H9 (cell line): ENCODE results near the gene MAPK7. TPM values are rescaled to one million over a fixed set of nuclear protein-coding genes. Genes with fewer than 3 reads are reported as not detected.

Experiments used
- DNase-seq: peaks from one replicate; pipeline ENCODE4 v3.0.0-alpha.2; 2017
- H2AFZ ChIP-seq: one replicate; pipeline ENCODE4 v1.6.1; 2013; ENCODE audit warnings: mild to moderate bottlenecking, low read length, control low read depth, moderate library complexity
- H2AK5ac ChIP-seq: 2 replicates; pipeline ENCODE4 v1.6.1; 2013; ENCODE audit warnings: low read length, control low read depth, mixed read lengths; ENCODE audit not compliant: insufficient read length
- H2BK120ac ChIP-seq: one replicate; pipeline ENCODE4 v1.6.1; 2013; ENCODE audit warnings: low read depth, mild to moderate bottlenecking, low read length, control low read depth, inconsistent platforms; ENCODE audit not compliant: poor library complexity, severe bottlenecking
- H2BK12ac ChIP-seq: 2 replicates; pipeline ENCODE4 v1.6.1; 2013; ENCODE audit warnings: low read length, control low read depth, mixed read lengths, low read depth; ENCODE audit not compliant: insufficient read length
- H2BK15ac ChIP-seq: 2 replicates; pipeline ENCODE4 v1.6.1; 2013; ENCODE audit warnings: low read depth, low read length, control low read depth
- H2BK20ac ChIP-seq: one replicate; pipeline ENCODE4 v1.6.1; 2013; ENCODE audit warnings: low read depth, mild to moderate bottlenecking, low read length, control low read depth, inconsistent platforms; ENCODE audit not compliant: poor library complexity, severe bottlenecking
- H2BK5ac ChIP-seq: 2 replicates; pipeline ENCODE4 v1.6.1; 2013; ENCODE audit warnings: low read length, control low read depth, mixed read lengths; ENCODE audit not compliant: insufficient read length
- H3K14ac ChIP-seq: 2 replicates; pipeline ENCODE4 v1.6.1; 2013; ENCODE audit warnings: low read length, control low read depth; ENCODE audit not compliant: insufficient read depth
- H3K18ac ChIP-seq: 2 replicates; pipeline ENCODE4 v1.6.1; 2013; ENCODE audit warnings: low read depth, mild to moderate bottlenecking, mixed read lengths, low read length, control low read depth; ENCODE audit not compliant: insufficient read length
- H3K23ac ChIP-seq: 2 replicates; pipeline ENCODE4 v1.6.1; 2013; ENCODE audit warnings: low read length, control low read depth, mixed read lengths, low read depth; ENCODE audit not compliant: insufficient read length
- H3K23me2 ChIP-seq: 2 replicates; pipeline ENCODE4 v1.6.1; 2013; ENCODE audit warnings: low read depth, mild to moderate bottlenecking, mixed read lengths, low read length, control low read depth; ENCODE audit not compliant: insufficient read length, poor library complexity, severe bottlenecking
- H3K27ac ChIP-seq: 2 replicates; pipeline ENCODE4 v1.5.1; 2013; ENCODE audit warnings: low read length, control low read depth, mixed read lengths, low read depth; ENCODE audit not compliant: insufficient read length
- H3K27me3 ChIP-seq: 2 replicates; pipeline ENCODE4 v1.6.1; 2013; ENCODE audit warnings: low read length, control low read depth, inconsistent platforms; ENCODE audit not compliant: insufficient read depth
- H3K4ac ChIP-seq: 2 replicates; pipeline ENCODE4 v1.6.1; 2013; ENCODE audit warnings: low read depth, mild to moderate bottlenecking, control low read depth, inconsistent platforms, low read length, moderate library complexity
- H3K4me1 ChIP-seq: 2 replicates; pipeline ENCODE4 v1.6.1; 2013; ENCODE audit warnings: low read length, control low read depth, inconsistent platforms; ENCODE audit not compliant: insufficient read depth
- H3K4me2 ChIP-seq: 2 replicates; pipeline ENCODE4 v1.6.1; 2013; ENCODE audit warnings: low read length, control low read depth, mixed read lengths; ENCODE audit not compliant: insufficient read length, insufficient read depth
- H3K56ac ChIP-seq: 2 replicates; pipeline ENCODE4 v1.6.1; 2013; ENCODE audit warnings: low read depth, mild to moderate bottlenecking, mixed read lengths, low read length, control low read depth; ENCODE audit not compliant: insufficient read length
- H3K79me1 ChIP-seq: 2 replicates; pipeline ENCODE4 v1.6.1; 2013; ENCODE audit warnings: low read depth, mild to moderate bottlenecking, moderate library complexity, low read length, control low read depth, inconsistent platforms; ENCODE audit not compliant: insufficient read depth, poor library complexity, severe bottlenecking
- H3K79me2 ChIP-seq: 2 replicates; pipeline ENCODE4 v1.6.1; 2013; ENCODE audit warnings: low read length, control low read depth, inconsistent platforms; ENCODE audit not compliant: insufficient read depth
- H3K9ac ChIP-seq: 2 replicates; pipeline ENCODE4 v1.6.1; 2013; ENCODE audit warnings: low read length, control low read depth, mixed read lengths; ENCODE audit not compliant: insufficient read length; ENCODE audit errors: extremely low read depth
- H3K9me3 ChIP-seq: one replicate; pipeline ENCODE4 v1.6.1; 2013; ENCODE audit warnings: low read depth, low read length, inconsistent platforms; ENCODE audit not compliant: control insufficient read depth
- H3T11ph ChIP-seq: one replicate; pipeline ENCODE4 v1.6.1; 2013; ENCODE audit warnings: mild to moderate bottlenecking, low read length, control low read depth, inconsistent platforms
- H4K20me1 ChIP-seq: one replicate; pipeline ENCODE4 v1.6.1; 2013; ENCODE audit not compliant: control insufficient read depth, insufficient read length, insufficient read depth
- H4K5ac ChIP-seq: 2 replicates; pipeline ENCODE4 v1.6.1; 2013; ENCODE audit warnings: low read depth, mild to moderate bottlenecking, mixed read lengths, low read length, control low read depth; ENCODE audit not compliant: insufficient read length
- H4K8ac ChIP-seq: replicated peaks from 2 replicates; pipeline ENCODE4 v1.6.1; 2013; ENCODE audit warnings: low read length, control low read depth, mixed read lengths, low read depth; ENCODE audit not compliant: insufficient read length
- H4K91ac ChIP-seq: 2 replicates; pipeline ENCODE4 v1.6.1; 2013; ENCODE audit warnings: low read depth, mild to moderate bottlenecking, moderate library complexity, mixed read lengths, low read length, control low read depth; ENCODE audit not compliant: insufficient read length
- H3K27ac Mint-ChIP-seq, 3 experiments: 2 replicates in 2 of 3; 3 replicates in 1 of 3; pipeline ENCODE4 v1.8.0; 2020 to 2021; ENCODE audit warnings: mixed read lengths in 3 of 3, mild to moderate bottlenecking in 1 of 3, moderate library complexity in 1 of 3
- H3K27me3 Mint-ChIP-seq: 2 replicates; pipeline ENCODE4 v1.8.0; 2021; ENCODE audit warnings: low read depth, mild to moderate bottlenecking, moderate library complexity, mixed read lengths
- H3K36me3 Mint-ChIP-seq, 3 experiments: 2 replicates in 2 of 3; 3 replicates in 1 of 3; pipeline ENCODE4 v1.8.0; 2020 to 2021; ENCODE audit warnings: low read depth in 3 of 3, mixed read lengths in 3 of 3; ENCODE audit not compliant: insufficient read depth in 1 of 3
- H3K4me1 Mint-ChIP-seq, 2 experiments: 2 replicates each; pipeline ENCODE4 v1.8.0; 2020; ENCODE audit warnings: mixed read lengths in 2 of 2
- H3K4me3 Mint-ChIP-seq, 2 experiments: 2 replicates in 1 of 2; 3 replicates in 1 of 2; pipeline ENCODE4 v1.8.0; 2020 to 2021; ENCODE audit warnings: mild to moderate bottlenecking in 2 of 2, mixed read lengths in 2 of 2, moderate library complexity in 1 of 2
- H3K9me3 Mint-ChIP-seq, 2 experiments: 2 replicates in 1 of 2; 3 replicates in 1 of 2; pipeline ENCODE4 v1.8.0; 2020; ENCODE audit warnings: mild to moderate bottlenecking in 2 of 2, mixed read lengths in 2 of 2, moderate library complexity in 1 of 2
- CTCF ChIP-seq: fragments of 200-600 bp; sonication (generic); conservative IDR thresholded peaks from 3 replicates; pipeline ENCODE4 v1.8.0; 2021; ENCODE audit warnings: antibody characterized with exemption, mild to moderate bottlenecking
- WGBS: extraction: QIAGEN DNeasy Blood & Tissue Kit; methylation state at CpG from one replicate; pipeline ENCODE4 v1.1.7; 2013; ENCODE audit warnings: missing lambda C conversion rate, low lambda C conversion rate, mixed read lengths; ENCODE audit not compliant: insufficient read length; ENCODE audit errors: extremely low coverage; 5-methylcytosine and 5-hydroxymethylcytosine counted together
- total RNA-seq: library from RNA; stranded (reverse); gene quantifications from 2 replicates; pipeline ENCODE4 v1.2.1, GENCODE V29; 2021

The MAPK7 gene
- total RNA-seq, 1 experiment from 2014 or later = 43.8 TPM

- H3T11ph ChIP-seq = no peak overlapping the region
- no CpG with 5 or more reads among the region's 12 CpGs for WGBS
- DNase-seq = no peak
Observed at GRCh38 chr17:19369846-19370492, 8.3 kb upstream of the MAPK7 start.

More at GRCh38 chr17:19369846-19370492, 8.3 kb upstream of the MAPK7 start:
- TF ChIP-seq CTCF = no peak
- no peak overlapping the region for H3K4ac ChIP-seq
- no peak overlapping the region for H2BK20ac ChIP-seq
- H4K91ac ChIP-seq = no peak overlapping the region
- peaks cover 2% of the 10 kb centered on the region; the same call in 1 of the 2 replicates for H3K4me1 ChIP-seq
- H2BK15ac ChIP-seq = no peak overlapping the region
- no peak overlapping the region for H3K9ac ChIP-seq
- H2AK5ac ChIP-seq = no peak overlapping the region
- H3K27me3 ChIP-seq = no peaks in the 10 kb centered on the region
- H2AFZ ChIP-seq = no peak overlapping the region
- H2BK12ac ChIP-seq = no peak overlapping the region
- H3K14ac ChIP-seq = no peak overlapping the region
- no peaks in the 10 kb centered on the region for H4K20me1 ChIP-seq
- H3K18ac ChIP-seq = no peak overlapping the region
- no peak overlapping the region for H3K27ac ChIP-seq
- no peak overlapping the region for H2BK5ac ChIP-seq
- no peak overlapping the region for H3K56ac ChIP-seq
- no peaks in the 10 kb centered on the region for H3K79me2 ChIP-seq
- no peak overlapping the region for H3K4me3 Mint-ChIP-seq
- H3K27me3 Mint-ChIP-seq = no peaks in the 10 kb centered on the region
- no peak overlapping the region for H3K4me2 ChIP-seq
- peaks cover 0 to 9% (median 6%) of the 10 kb centered on the region in 3 experiments; a peak in 3 of 7 replicates for H3K36me3 Mint-ChIP-seq
- no peaks in the 10 kb centered on the region for H3K79me1 ChIP-seq
- H3K9me3 Mint-ChIP-seq = no peaks in the 10 kb centered on the region; a peak in 1 of 5 replicates
- no peak overlapping the region for H2BK120ac ChIP-seq
- no peak overlapping the region for H4K5ac ChIP-seq
- no peaks in the 10 kb centered on the region for H3K9me3 ChIP-seq
- no peak overlapping the region for H3K23ac ChIP-seq
- no peak overlapping the region for H4K8ac ChIP-seq
- H3K4me1 Mint-ChIP-seq = peaks cover 0 to 16% of the 10 kb centered on the region in 2 experiments; a peak in 3 of 4 replicates
- no peaks in the 10 kb centered on the region for H3K23me2 ChIP-seq
- no peak overlapping the region; a peak in 1 of 7 replicates for H3K27ac Mint-ChIP-seq
